MM.1S (cell line): Measurements from ENCODE around the gene PTPRD.

Experiments used
- DNase-seq: peaks from one replicate; pipeline ENCODE4 v3.0.0-alpha.2; 2015
- H2AFZ ChIP-seq: fragments of 300-600 bp; sonication (generic); 2 replicates; pipeline ENCODE4 v1.6.0; 2016; ENCODE audit warnings: antibody characterized with exemption, low read length
- H3F3A ChIP-seq: fragments of 300-600 bp; sonication (generic); 2 replicates; pipeline ENCODE4 v1.6.1; 2016; ENCODE audit warnings: mild to moderate bottlenecking, antibody characterized with exemption, low read length, moderate library complexity, mixed read lengths; ENCODE audit not compliant: insufficient read depth
- H3K27ac ChIP-seq: fragments of 300-600 bp; sonication (generic); 2 replicates; pipeline ENCODE4 v1.5.1; 2016; ENCODE audit warnings: mild to moderate bottlenecking, low read length
- H3K27me3 ChIP-seq: fragments of 300-600 bp; sonication (generic); replicated peaks from 2 replicates; pipeline ENCODE4 v1.6.0; 2016; ENCODE audit warnings: low read length; ENCODE audit not compliant: insufficient read depth
- H3K36me3 ChIP-seq: fragments of 300-600 bp; sonication (generic); replicated peaks from 2 replicates; pipeline ENCODE4 v1.6.1; 2016; ENCODE audit warnings: mild to moderate bottlenecking, low read length, mixed read lengths; ENCODE audit not compliant: insufficient read depth
- H3K4me1 ChIP-seq: fragments of 300-600 bp; sonication (generic); 2 replicates; pipeline ENCODE4 v1.6.1; 2016; ENCODE audit warnings: low read length, mixed read lengths
- H3K4me2 ChIP-seq: fragments of 300-600 bp; sonication (generic); 2 replicates; pipeline ENCODE4 v1.6.0; 2016; ENCODE audit warnings: low read depth, low read length
- H3K4me3 ChIP-seq: fragments of 300-600 bp; sonication (generic); 2 replicates; pipeline ENCODE4 v1.5.1; 2016; ENCODE audit warnings: low read length, mixed read lengths
- H3K79me2 ChIP-seq: fragments of 300-600 bp; sonication (generic); 2 replicates; pipeline ENCODE4 v1.6.1; 2016; ENCODE audit warnings: mixed run types, low read length, mixed read lengths
- H3K9ac ChIP-seq: fragments of 300-600 bp; sonication (generic); 2 replicates; pipeline ENCODE4 v1.6.1; 2016; ENCODE audit warnings: low read length, mixed read lengths
- H3K9me2 ChIP-seq: fragments of 300-600 bp; sonication (generic); replicated peaks from 2 replicates; pipeline ENCODE4 v1.6.1; 2016; ENCODE audit warnings: mild to moderate bottlenecking, low read length, mixed read lengths; ENCODE audit not compliant: insufficient read depth
- H3K9me3 ChIP-seq: fragments of 300-600 bp; sonication (generic); replicated peaks from 2 replicates; pipeline ENCODE4 v1.6.1; 2016; ENCODE audit warnings: mild to moderate bottlenecking, low read length, mixed read lengths; ENCODE audit not compliant: insufficient read depth
- H4K20me1 ChIP-seq: fragments of 300-600 bp; sonication (generic); 2 replicates; pipeline ENCODE4 v1.6.1; 2016; ENCODE audit warnings: mild to moderate bottlenecking, low read length, moderate library complexity, mixed read lengths; ENCODE audit not compliant: insufficient read depth
- EZH2 ChIP-seq: fragments of 300-600 bp; sonication (generic); optimal IDR thresholded peaks from 2 replicates; pipeline ENCODE3; 2017; ENCODE audit warnings: low read depth, mild to moderate bottlenecking, antibody characterized with exemption, low read length, mixed read lengths
- EZH2phosphoT487 ChIP-seq: fragments of 300-600 bp; sonication (generic); IDR thresholded peaks from 2 replicates; pipeline ENCODE4 v1.6.1; 2018; ENCODE audit warnings: antibody characterized with exemption, low read length
- TF ChIP-seq, protein P1 (sequence below): fragments of 300-600 bp; sonication (generic); IDR thresholded peaks from 2 replicates; pipeline ENCODE4 v1.5.1; 2016; ENCODE audit warnings: antibody characterized with exemption, low read length, mixed read lengths

The PTPRD gene

DNA sequence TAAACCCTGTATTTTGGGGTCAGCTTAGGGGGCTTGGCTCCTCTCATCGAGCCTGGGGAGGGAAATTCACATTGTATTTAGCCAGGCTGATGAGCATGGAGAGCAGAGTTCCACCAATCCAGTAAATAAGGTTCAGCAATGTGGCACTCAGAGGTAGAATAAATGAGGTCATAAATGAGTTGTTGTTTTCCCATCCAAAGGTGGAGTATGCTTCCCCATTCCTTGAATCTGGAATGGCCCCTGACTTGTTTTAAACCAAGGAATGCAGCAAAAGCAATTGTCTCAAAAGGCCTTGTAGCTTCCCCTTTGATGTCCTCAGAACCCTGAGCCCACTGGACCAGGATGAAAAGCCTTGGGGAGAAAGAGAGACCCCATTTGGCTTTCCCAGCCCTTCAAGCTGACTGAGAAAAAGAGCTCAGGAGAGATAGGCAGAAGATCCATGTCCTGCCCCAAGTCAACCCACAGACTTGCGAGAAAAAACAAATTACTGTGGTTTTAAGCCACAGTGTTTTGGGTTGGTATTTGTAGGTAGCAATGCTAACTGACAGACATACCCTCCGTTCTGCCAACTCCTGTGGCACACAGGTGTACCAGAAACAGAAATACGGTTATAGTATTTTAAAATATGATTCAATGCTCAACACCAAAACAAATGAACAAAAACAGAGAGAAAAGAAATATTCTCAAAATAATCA lies 2247.2 kb downstream of the PTPRD start:
- no peak overlapping the region for H3K4me2 ChIP-seq
- H2AFZ ChIP-seq: no peak overlapping the region
- no peak overlapping the region for H3K9ac ChIP-seq
- no peaks in the 10 kb centered on the region for H3K9me2 ChIP-seq
- TF ChIP-seq EZH2: no peak
- TF ChIP-seq, protein P1, sequence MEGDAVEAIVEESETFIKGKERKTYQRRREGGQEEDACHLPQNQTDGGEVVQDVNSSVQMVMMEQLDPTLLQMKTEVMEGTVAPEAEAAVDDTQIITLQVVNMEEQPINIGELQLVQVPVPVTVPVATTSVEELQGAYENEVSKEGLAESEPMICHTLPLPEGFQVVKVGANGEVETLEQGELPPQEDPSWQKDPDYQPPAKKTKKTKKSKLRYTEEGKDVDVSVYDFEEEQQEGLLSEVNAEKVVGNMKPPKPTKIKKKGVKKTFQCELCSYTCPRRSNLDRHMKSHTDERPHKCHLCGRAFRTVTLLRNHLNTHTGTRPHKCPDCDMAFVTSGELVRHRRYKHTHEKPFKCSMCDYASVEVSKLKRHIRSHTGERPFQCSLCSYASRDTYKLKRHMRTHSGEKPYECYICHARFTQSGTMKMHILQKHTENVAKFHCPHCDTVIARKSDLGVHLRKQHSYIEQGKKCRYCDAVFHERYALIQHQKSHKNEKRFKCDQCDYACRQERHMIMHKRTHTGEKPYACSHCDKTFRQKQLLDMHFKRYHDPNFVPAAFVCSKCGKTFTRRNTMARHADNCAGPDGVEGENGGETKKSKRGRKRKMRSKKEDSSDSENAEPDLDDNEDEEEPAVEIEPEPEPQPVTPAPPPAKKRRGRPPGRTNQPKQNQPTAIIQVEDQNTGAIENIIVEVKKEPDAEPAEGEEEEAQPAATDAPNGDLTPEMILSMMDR: no peak
- no peak for TF ChIP-seq EZH2phosphoT487
- no peak overlapping the region for H3K4me3 ChIP-seq
- no peak for DNase-seq
- no peaks in the 10 kb centered on the region for H4K20me1 ChIP-seq
- no peak overlapping the region for H3K27ac ChIP-seq
- H3F3A ChIP-seq: no peaks in the 10 kb centered on the region
- no peaks in the 10 kb centered on the region for H3K9me3 ChIP-seq
- no peaks in the 10 kb centered on the region for H3K4me1 ChIP-seq
- H3K79me2 ChIP-seq: no peaks in the 10 kb centered on the region
- H3K36me3 ChIP-seq: no peaks in the 10 kb centered on the region
- no peaks in the 10 kb centered on the region for H3K27me3 ChIP-seq

DNA sequence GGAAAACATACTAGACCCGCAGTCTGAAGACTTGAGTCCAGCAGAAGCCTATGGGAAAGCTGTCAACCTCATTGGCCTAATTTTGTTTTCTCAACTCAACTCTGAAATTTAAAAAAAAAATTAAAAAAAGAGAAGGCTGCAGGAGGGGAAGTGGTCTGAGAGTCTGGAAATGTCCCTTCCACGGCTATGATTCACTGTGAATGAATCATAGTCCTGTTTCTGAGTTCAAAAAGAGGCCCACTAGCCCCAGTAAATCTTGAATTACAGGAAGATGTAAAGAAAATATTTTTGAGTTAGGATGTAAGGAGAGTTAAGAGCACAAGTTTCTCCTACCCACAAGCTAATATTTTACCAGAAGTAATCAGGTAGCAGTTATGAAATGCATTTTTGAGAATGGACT lies 2247.8 kb downstream of the PTPRD start:
- TF ChIP-seq EZH2 (no peak), EZH2phosphoT487 (no peak)
- TF ChIP-seq, protein P1: no peak
- Histone ChIP-seq H3K4me1 (no peaks in the 10 kb centered on the region), H3K27ac (no peak overlapping the region), H3K27me3 (no peaks in the 10 kb centered on the region), H3K36me3 (no peaks in the 10 kb centered on the region), H4K20me1 (no peaks in the 10 kb centered on the region), H3K9ac (no peak overlapping the region), H3K79me2 (no peaks in the 10 kb centered on the region), H2AFZ (no peak overlapping the region), H3K4me2 (no peak overlapping the region), H3K4me3 (no peak overlapping the region), H3K9me2 (no peaks in the 10 kb centered on the region), H3K9me3 (no peaks in the 10 kb centered on the region), H3F3A (no peaks in the 10 kb centered on the region)
- DNase-seq: no peak

DNA sequence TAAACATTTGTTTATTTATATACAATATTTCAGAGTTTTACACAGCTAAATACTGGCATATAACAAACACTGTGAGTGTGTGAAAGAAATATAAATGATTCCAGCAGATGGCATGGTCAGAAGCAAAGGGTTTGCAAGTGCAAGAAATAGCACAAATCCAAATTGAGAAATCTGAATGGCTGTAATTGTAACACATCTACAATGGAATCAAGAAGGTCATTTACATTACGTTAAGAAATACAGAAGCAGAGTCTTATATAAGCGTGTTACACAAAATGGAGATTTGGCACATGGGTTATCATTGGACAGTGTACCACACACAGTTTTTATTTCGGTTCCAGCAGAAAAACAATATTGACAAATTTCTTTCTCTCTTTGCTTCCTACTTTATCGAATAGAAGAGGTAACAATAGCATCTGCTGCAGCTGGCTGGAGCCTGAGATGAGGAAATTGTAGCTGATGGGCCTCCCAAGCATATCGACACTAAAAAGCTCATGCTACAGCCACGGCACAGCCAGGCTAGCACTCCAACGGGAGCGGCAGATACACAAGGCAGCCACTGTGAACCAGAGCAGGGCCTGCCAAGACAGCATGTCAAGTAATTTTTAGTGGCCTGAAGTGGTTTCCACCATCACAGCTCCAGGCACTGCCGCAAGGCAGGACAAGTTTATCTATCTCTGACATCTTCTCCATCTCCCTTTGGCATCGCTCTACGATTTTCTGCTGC lies 2248.6 kb downstream of the PTPRD start:
- TF ChIP-seq, protein P1: no peak
- no peak for TF ChIP-seq EZH2phosphoT487
- no peak for TF ChIP-seq EZH2
- Histone ChIP-seq H3K4me2 (no peak overlapping the region), H3F3A (no peaks in the 10 kb centered on the region), H3K36me3 (no peaks in the 10 kb centered on the region), H3K79me2 (no peaks in the 10 kb centered on the region), H3K9me2 (no peaks in the 10 kb centered on the region), H3K4me3 (no peak overlapping the region), H2AFZ (no peak overlapping the region), H4K20me1 (no peaks in the 10 kb centered on the region), H3K9me3 (no peaks in the 10 kb centered on the region), H3K27ac (no peak overlapping the region), H3K9ac (no peak overlapping the region), H3K4me1 (no peaks in the 10 kb centered on the region), H3K27me3 (no peaks in the 10 kb centered on the region)
- DNase-seq: no peak
